NCI-H128 (cell line): ENCODE measurements around the gene TIAL1.
"Not testable (repeated sequence)": the region's sequence is repeated elsewhere in the genome, so short reads cannot be mapped to it uniquely, and the experiment has no call there.

Experiments used
- DNase-seq: peaks from one replicate; lab custom pipeline; 2025; ENCODE audit not compliant: unreplicated experiment; lab: John Stamatoyannopoulos, UW

TIAL1 gene

GRCh38 chr10:119532251-119532650 is 64.5 kb downstream of the TIAL1 start:
- not testable (repeated sequence) for DNase-seq

- no peak for DNase-seq
These were observed 65.7 kb downstream of the TIAL1 start for GRCh38 chr10:119531067-119531466.

GRCh38 chr10:119528663-119529237 is 68.0 kb downstream of the TIAL1 start:
- DNase-seq = not testable (repeated sequence)

GRCh38 chr10:119526621-119527592 is 69.9 kb downstream of the TIAL1 start:
- no peak for DNase-seq

- DNase-seq = no peak
These were observed 70.6 kb downstream of the TIAL1 start for GRCh38 chr10:119526149-119526548.

GRCh38 chr10:119525116-119525515 is 71.6 kb downstream of the TIAL1 start:
- DNase-seq = no peak

- DNase-seq = no peak
These were observed 72.1 kb downstream of the TIAL1 start for GRCh38 chr10:119524720-119525070.

- DNase-seq = no peak
These were observed 72.7 kb downstream of the TIAL1 start for GRCh38 chr10:119523895-119524719.
